GM12891 (cell line): ENCODE measurements around the gene RAB6B.

Source experiments
- PAX5 ChIP-seq: IDR thresholded peaks from 2 replicates; pipeline ENCODE4 v1.6.1; 2011; ENCODE audit warnings: low read length, moderate library complexity, mild to moderate bottlenecking; ENCODE audit not compliant: insufficient read depth, severe bottlenecking
- POLR2A ChIP-seq: IDR thresholded peaks from 2 replicates; pipeline ENCODE4 v1.6.1; 2011; ENCODE audit warnings: low read depth, low read length, control low read depth
- POLR2AphosphoS5 ChIP-seq: IDR thresholded peaks from 2 replicates; pipeline ENCODE4 v1.6.1; 2011; ENCODE audit warnings: low read depth, low read length, control low read depth
- SPI1 ChIP-seq: IDR thresholded peaks from 2 replicates; pipeline ENCODE4 v1.6.1; 2011; ENCODE audit warnings: low read depth, low read length, control low read depth
- TAF1 ChIP-seq: IDR thresholded peaks from 2 replicates; pipeline ENCODE4 v1.6.1; 2011; ENCODE audit warnings: low read depth, low read length, control low read depth

GRCh38 chr3:133860519-133860918, 35.2 kb downstream of the RAB6B start:
- TF ChIP-seq POLR2A (no peak), TAF1 (no peak), SPI1 (no peak), POLR2AphosphoS5 (no peak), PAX5 (no peak)
